Measurements from ENCODE around the gene ADGRL3. TPM values are rescaled to one million over a fixed set of nuclear protein-coding genes. Genes with fewer than 3 reads are reported as not detected.
"Not testable (repeated sequence)": the region's sequence is repeated elsewhere in the genome, so short reads cannot be mapped to it uniquely, and the experiment has no call there.

Gene ADGRL3
- total RNA-seq, 1 donor from 2014 or later, result 6.1 TPM

GRCh38 chr4:61501812-61502211 is 301.7 kb downstream of the ADGRL3 start:
- H3K36me3 ChIP-seq, result no peaks in the 10 kb centered on the region
- TF ChIP-seq CTCF (IDR thresholded peaks at IDR 0.05; ENCODE audit: borderline replicate concordance), result no peak
- H3K27ac ChIP-seq (replicated peaks), result no peak overlapping the region
- intact Hi-C loops (cut with micrococcal nuclease), result no loop called here
- H3K4me1 ChIP-seq, result peaks cover 1% of the 10 kb centered on the region
- no peak for DNase-seq
- no peaks in the 10 kb centered on the region for H3K27me3 ChIP-seq (ENCODE audit: low read depth)
- H3K9me3 ChIP-seq (replicated peaks), result no peaks in the 10 kb centered on the region
- no peak overlapping the region for H3K4me3 ChIP-seq

GRCh38 chr4:61505773-61506685 is 305.9 kb downstream of the ADGRL3 start:
- DNase-seq, result no peak
- Histone ChIP-seq H3K9me3 (replicated peaks) (peaks cover 11% of the 10 kb centered on the region), H3K4me3 (no peak overlapping the region), H3K27me3 (ENCODE audit: low read depth) (no peaks in the 10 kb centered on the region), H3K4me1 (peaks cover 5% of the 10 kb centered on the region), H3K27ac (replicated peaks) (no peak overlapping the region), H3K36me3 (no peaks in the 10 kb centered on the region)
- intact Hi-C loops (cut with micrococcal nuclease), result no loop called here
- TF ChIP-seq CTCF (IDR thresholded peaks at IDR 0.05; ENCODE audit: borderline replicate concordance), result no peak

GRCh38 chr4:61507091-61507490 is 307.0 kb downstream of the ADGRL3 start:
- TF ChIP-seq CTCF (IDR thresholded peaks at IDR 0.05; ENCODE audit: borderline replicate concordance), result no peak
- Histone ChIP-seq H3K36me3 (no peaks in the 10 kb centered on the region), H3K9me3 (replicated peaks) (peaks cover 11% of the 10 kb centered on the region), H3K4me1 (peaks cover 5% of the 10 kb centered on the region), H3K4me3 (no peak overlapping the region), H3K27me3 (ENCODE audit: low read depth) (no peaks in the 10 kb centered on the region), H3K27ac (replicated peaks) (no peak overlapping the region)
- DNase-seq, result no peak
- intact Hi-C loops (cut with micrococcal nuclease), result no loop called here

GRCh38 chr4:61509721-61510241 is 309.7 kb downstream of the ADGRL3 start:
- H3K27ac ChIP-seq (replicated peaks); H3K27me3 ChIP-seq (ENCODE audit: low read depth); H3K4me1 ChIP-seq; intact Hi-C loops (cut with micrococcal nuclease); H3K36me3 ChIP-seq; H3K4me3 ChIP-seq; DNase-seq: not testable (repeated sequence)
- peaks cover 11% of the 10 kb centered on the region for H3K9me3 ChIP-seq (replicated peaks)

GRCh38 chr4:61511716-61512488 is 311.8 kb downstream of the ADGRL3 start:
- no peaks in the 10 kb centered on the region for H3K27me3 ChIP-seq (ENCODE audit: low read depth)
- TF ChIP-seq CTCF (IDR thresholded peaks at IDR 0.05; ENCODE audit: borderline replicate concordance), result no peak
- no peak overlapping the region for H3K27ac ChIP-seq (replicated peaks)
- H3K9me3 ChIP-seq (replicated peaks), result peaks cover 11% of the 10 kb centered on the region
- intact Hi-C loops (cut with micrococcal nuclease), result no loop called here
- peaks cover 3% of the 10 kb centered on the region for H3K4me1 ChIP-seq
- no peaks in the 10 kb centered on the region for H3K36me3 ChIP-seq
- no peak overlapping the region for H3K4me3 ChIP-seq
- DNase-seq, result no peak
